Astrocyte of the spinal cord (primary cell): ENCODE results near the gene EDA2R.

ENCODE experiments used
- DNase-seq: peaks from one replicate; pipeline ENCODE4 v3.0.0; 2011; ENCODE audit warnings: low read depth, low spot score
- H3K4me3 ChIP-seq: 2 replicates; pipeline ENCODE4 v1.5.1; 2011; ENCODE audit warnings: low read depth, mild to moderate bottlenecking, low read length, moderate library complexity
- CTCF ChIP-seq: IDR thresholded peaks from 2 replicates; pipeline ENCODE4 v1.5.1; 2012; ENCODE audit warnings: low read depth, mild to moderate bottlenecking, low read length, inconsistent platforms
- in situ Hi-C: cut with HindIII; loops from 2 replicates; pipeline ENCODE4 v1.10.0; 2017; ENCODE audit warnings: low sequenced_read_pairs

The EDA2R gene

GRCh38 chrX:66675541-66675940, 36.7 kb upstream of the EDA2R start:
- in situ Hi-C loops = no loop called here
- TF ChIP-seq CTCF = no peak
- no peak for DNase-seq
- no peak overlapping the region for H3K4me3 ChIP-seq

- in situ Hi-C loops = no loop called here
- no peak overlapping the region for H3K4me3 ChIP-seq
- no peak for DNase-seq
- no peak for TF ChIP-seq CTCF
These were observed 35.6 kb upstream of the EDA2R start for GRCh38 chrX:66674506-66674905.

- no peak for TF ChIP-seq CTCF
- H3K4me3 ChIP-seq = no peak overlapping the region
- in situ Hi-C loops = no loop called here
- no peak for DNase-seq
These were observed 33.2 kb upstream of the EDA2R start for GRCh38 chrX:66672106-66672505.

GRCh38 chrX:66654411-66654810, 15.5 kb upstream of the EDA2R start:
- TF ChIP-seq CTCF = no peak
- in situ Hi-C loops = no loop called here
- no peak overlapping the region for H3K4me3 ChIP-seq
- DNase-seq = no peak

- no peak overlapping the region for H3K4me3 ChIP-seq
- in situ Hi-C loops = no loop called here
- DNase-seq = peak; percentile 90
- TF ChIP-seq CTCF = no peak
These were observed 3.5 kb downstream of the EDA2R start for GRCh38 chrX:66635360-66635759.

- TF ChIP-seq CTCF = no peak
- DNase-seq = no peak
- no peak overlapping the region for H3K4me3 ChIP-seq
- in situ Hi-C loops = no loop called here
These were observed 4.6 kb downstream of the EDA2R start for GRCh38 chrX:66634272-66634671.

- no peak overlapping the region for H3K4me3 ChIP-seq
- TF ChIP-seq CTCF = no peak
- in situ Hi-C loops = no loop called here
- peak; percentile 65 for DNase-seq
These were observed 5.3 kb downstream of the EDA2R start for GRCh38 chrX:66633541-66633940.
